MM.1S (cell line): ENCODE data around the gene C1orf198.
A peak's percentile ranks its signal among the peaks of the same experiment; 100 is the strongest.

ENCODE experiments used
- DNase-seq: peaks from one replicate; pipeline ENCODE4 v3.0.0-alpha.2; 2015
- H2AFZ ChIP-seq: fragments of 300-600 bp; sonication (generic); 2 replicates; pipeline ENCODE4 v1.6.0; 2016; ENCODE audit warnings: antibody characterized with exemption, low read length
- H3F3A ChIP-seq: fragments of 300-600 bp; sonication (generic); 2 replicates; pipeline ENCODE4 v1.6.1; 2016; ENCODE audit warnings: mild to moderate bottlenecking, antibody characterized with exemption, low read length, moderate library complexity, mixed read lengths; ENCODE audit not compliant: insufficient read depth
- H3K27ac ChIP-seq: fragments of 300-600 bp; sonication (generic); 2 replicates; pipeline ENCODE4 v1.5.1; 2016; ENCODE audit warnings: mild to moderate bottlenecking, low read length
- H3K27me3 ChIP-seq: fragments of 300-600 bp; sonication (generic); replicated peaks from 2 replicates; pipeline ENCODE4 v1.6.0; 2016; ENCODE audit warnings: low read length; ENCODE audit not compliant: insufficient read depth
- H3K36me3 ChIP-seq: fragments of 300-600 bp; sonication (generic); replicated peaks from 2 replicates; pipeline ENCODE4 v1.6.1; 2016; ENCODE audit warnings: mild to moderate bottlenecking, low read length, mixed read lengths; ENCODE audit not compliant: insufficient read depth
- H3K4me1 ChIP-seq: fragments of 300-600 bp; sonication (generic); 2 replicates; pipeline ENCODE4 v1.6.1; 2016; ENCODE audit warnings: low read length, mixed read lengths
- H3K4me2 ChIP-seq: fragments of 300-600 bp; sonication (generic); 2 replicates; pipeline ENCODE4 v1.6.0; 2016; ENCODE audit warnings: low read depth, low read length
- H3K4me3 ChIP-seq: fragments of 300-600 bp; sonication (generic); 2 replicates; pipeline ENCODE4 v1.5.1; 2016; ENCODE audit warnings: low read length, mixed read lengths
- H3K79me2 ChIP-seq: fragments of 300-600 bp; sonication (generic); 2 replicates; pipeline ENCODE4 v1.6.1; 2016; ENCODE audit warnings: mixed run types, low read length, mixed read lengths
- H3K9ac ChIP-seq: fragments of 300-600 bp; sonication (generic); 2 replicates; pipeline ENCODE4 v1.6.1; 2016; ENCODE audit warnings: low read length, mixed read lengths
- H3K9me2 ChIP-seq: fragments of 300-600 bp; sonication (generic); replicated peaks from 2 replicates; pipeline ENCODE4 v1.6.1; 2016; ENCODE audit warnings: mild to moderate bottlenecking, low read length, mixed read lengths; ENCODE audit not compliant: insufficient read depth
- H3K9me3 ChIP-seq: fragments of 300-600 bp; sonication (generic); replicated peaks from 2 replicates; pipeline ENCODE4 v1.6.1; 2016; ENCODE audit warnings: mild to moderate bottlenecking, low read length, mixed read lengths; ENCODE audit not compliant: insufficient read depth
- H4K20me1 ChIP-seq: fragments of 300-600 bp; sonication (generic); 2 replicates; pipeline ENCODE4 v1.6.1; 2016; ENCODE audit warnings: mild to moderate bottlenecking, low read length, moderate library complexity, mixed read lengths; ENCODE audit not compliant: insufficient read depth
- EZH2 ChIP-seq: fragments of 300-600 bp; sonication (generic); optimal IDR thresholded peaks from 2 replicates; pipeline ENCODE3; 2017; ENCODE audit warnings: low read depth, mild to moderate bottlenecking, antibody characterized with exemption, low read length, mixed read lengths
- EZH2phosphoT487 ChIP-seq: fragments of 300-600 bp; sonication (generic); IDR thresholded peaks from 2 replicates; pipeline ENCODE4 v1.6.1; 2018; ENCODE audit warnings: antibody characterized with exemption, low read length
- TF ChIP-seq, protein P1 (sequence below): fragments of 300-600 bp; sonication (generic); IDR thresholded peaks from 2 replicates; pipeline ENCODE4 v1.5.1; 2016; ENCODE audit warnings: antibody characterized with exemption, low read length, mixed read lengths

C1orf198 gene

GRCh38 chr1:230867903-230868735 is at the start of gene C1orf198:
Gene C1orf198, minus strand, starts transcription at chr1:230868521. Its CDS starts 9 bp downstream, at chr1:230868512.
- Histone ChIP-seq H3K4me1 (no peaks in the 10 kb centered on the region), H4K20me1 (no peaks in the 10 kb centered on the region), H3K9ac (peak within 1 kb of the TSS; percentile 65), H3K9me3 (no peaks in the 10 kb centered on the region), H3K36me3 (no peaks in the 10 kb centered on the region), H3K27me3 (0 out of 2 replicates have a peak, but pooled peaks cover 8% of the 10 kb centered on the region), H3F3A (no peaks in the 10 kb centered on the region), H3K4me2 (peak within 1 kb of the TSS; percentile 100), H2AFZ (peak within 1 kb of the TSS; percentile 99), H3K79me2 (no peaks in the 10 kb centered on the region), H3K27ac (no peak within 1 kb of the TSS), H3K9me2 (no peaks in the 10 kb centered on the region), H3K4me3 (peak within 1 kb of the TSS; percentile 91)
- TF ChIP-seq, protein P1, sequence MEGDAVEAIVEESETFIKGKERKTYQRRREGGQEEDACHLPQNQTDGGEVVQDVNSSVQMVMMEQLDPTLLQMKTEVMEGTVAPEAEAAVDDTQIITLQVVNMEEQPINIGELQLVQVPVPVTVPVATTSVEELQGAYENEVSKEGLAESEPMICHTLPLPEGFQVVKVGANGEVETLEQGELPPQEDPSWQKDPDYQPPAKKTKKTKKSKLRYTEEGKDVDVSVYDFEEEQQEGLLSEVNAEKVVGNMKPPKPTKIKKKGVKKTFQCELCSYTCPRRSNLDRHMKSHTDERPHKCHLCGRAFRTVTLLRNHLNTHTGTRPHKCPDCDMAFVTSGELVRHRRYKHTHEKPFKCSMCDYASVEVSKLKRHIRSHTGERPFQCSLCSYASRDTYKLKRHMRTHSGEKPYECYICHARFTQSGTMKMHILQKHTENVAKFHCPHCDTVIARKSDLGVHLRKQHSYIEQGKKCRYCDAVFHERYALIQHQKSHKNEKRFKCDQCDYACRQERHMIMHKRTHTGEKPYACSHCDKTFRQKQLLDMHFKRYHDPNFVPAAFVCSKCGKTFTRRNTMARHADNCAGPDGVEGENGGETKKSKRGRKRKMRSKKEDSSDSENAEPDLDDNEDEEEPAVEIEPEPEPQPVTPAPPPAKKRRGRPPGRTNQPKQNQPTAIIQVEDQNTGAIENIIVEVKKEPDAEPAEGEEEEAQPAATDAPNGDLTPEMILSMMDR: no peak
- TF ChIP-seq EZH2phosphoT487 (no peak), EZH2 (no peak)
- DNase-seq: peak; percentile 59

DNA sequence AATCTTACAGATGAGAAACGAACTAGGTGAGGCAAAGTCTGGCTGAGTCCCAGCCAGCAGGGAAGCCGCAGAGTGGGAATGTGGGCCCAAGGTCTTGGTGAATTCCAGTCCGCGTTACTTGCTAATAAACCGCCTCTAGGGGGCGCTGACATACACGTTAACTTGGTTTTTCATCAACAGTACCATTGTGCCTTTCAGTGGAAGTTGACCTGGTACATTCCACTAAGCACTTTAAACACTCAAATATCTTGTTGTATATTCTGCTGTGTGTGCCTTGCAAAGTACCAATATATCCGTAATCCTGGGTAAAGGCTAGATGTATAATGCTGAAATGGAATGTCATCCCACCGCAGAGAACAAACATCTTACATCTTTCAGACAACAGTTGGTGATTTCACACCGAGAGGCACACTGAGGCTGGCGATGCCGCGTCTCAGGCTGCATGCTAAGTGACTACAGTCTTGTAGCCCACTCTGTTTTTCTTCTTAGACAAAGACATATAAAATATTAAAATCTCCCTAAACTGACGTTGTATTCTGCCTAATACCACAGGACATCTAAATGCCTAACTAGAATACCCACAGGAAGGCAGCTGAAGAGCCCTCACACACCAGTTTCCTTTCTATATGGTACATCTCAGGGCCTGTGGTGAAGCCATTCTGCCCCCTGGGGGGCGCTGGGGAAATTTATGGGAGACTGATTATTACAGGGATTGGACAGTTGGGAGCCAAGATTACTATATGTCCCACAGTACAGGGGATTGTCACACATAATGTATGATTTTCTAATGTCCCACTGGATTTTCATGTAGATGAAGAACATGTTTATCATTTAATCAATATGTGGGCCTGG is 49.2 kb upstream of the C1orf198 start:
- H3K4me2 ChIP-seq: no peak overlapping the region
- TF ChIP-seq EZH2 (no peak), EZH2phosphoT487 (no peak)
- TF ChIP-seq, protein P1: peak; percentile 87
- no peak overlapping the region for H3K27ac ChIP-seq
- H3K27me3 ChIP-seq: no peaks in the 10 kb centered on the region
- no peak overlapping the region for H2AFZ ChIP-seq
- no peaks in the 10 kb centered on the region; the same call in 1 of the 2 replicates for H3K36me3 ChIP-seq
- H3K4me3 ChIP-seq: no peak overlapping the region
- H4K20me1 ChIP-seq: no peaks in the 10 kb centered on the region
- H3K9ac ChIP-seq: no peak overlapping the region
- peak; percentile 81 for DNase-seq
- H3F3A ChIP-seq: no peaks in the 10 kb centered on the region
- no peaks in the 10 kb centered on the region for H3K4me1 ChIP-seq
- no peaks in the 10 kb centered on the region for H3K9me2 ChIP-seq
- no peaks in the 10 kb centered on the region for H3K79me2 ChIP-seq
- H3K9me3 ChIP-seq: no peaks in the 10 kb centered on the region

GRCh38 chr1:230916587-230917283 is 48.4 kb upstream of the C1orf198 start:
- TF ChIP-seq EZH2phosphoT487 (no peak), EZH2 (no peak)
- TF ChIP-seq, protein P1: no peak
- Histone ChIP-seq H3K9ac (no peak overlapping the region), H3K27me3 (no peaks in the 10 kb centered on the region), H3K9me3 (no peaks in the 10 kb centered on the region), H3K4me1 (no peaks in the 10 kb centered on the region), H3F3A (no peaks in the 10 kb centered on the region), H4K20me1 (no peaks in the 10 kb centered on the region), H3K9me2 (no peaks in the 10 kb centered on the region), H2AFZ (no peak overlapping the region), H3K36me3 (no peaks in the 10 kb centered on the region; the same call in 1 of the 2 replicates), H3K79me2 (no peaks in the 10 kb centered on the region), H3K4me2 (no peak overlapping the region), H3K4me3 (no peak overlapping the region), H3K27ac (no peak overlapping the region)
- no peak for DNase-seq
